Left kidney (tissue), 2 donors: Measurements from ENCODE around the gene VEGFD. TPM values are rescaled to one million over a fixed set of nuclear protein-coding genes. Genes with fewer than 3 reads are reported as not detected.
A peak's percentile ranks its signal among the peaks of the same experiment; 100 is the strongest.

Source experiments
- DNase-seq: peaks from one replicate; pipeline ENCODE4 v3.0.0-alpha.2; 2013
- polyA plus RNA-seq: library from polyadenylated mRNA; unstranded; fragments of 120-200 nt; gene quantifications from one replicate; pipeline ENCODE4 v1.2.1, GENCODE V29; 2013; ENCODE audit not compliant: insufficient read length

The VEGFD gene
- polyA plus RNA-seq, 1 donor, result 0.55 TPM

- DNase-seq, result no peak
Measured at GRCh38 chrX:15359701-15360100, 24.5 kb downstream of the VEGFD start.

GRCh38 chrX:15358533-15358932, 25.7 kb downstream of the VEGFD start:
- no peak for DNase-seq

- no peak for DNase-seq
Measured at GRCh38 chrX:15356444-15356843, 27.8 kb downstream of the VEGFD start.

GRCh38 chrX:15350329-15350996, 33.8 kb downstream of the VEGFD start:
- no peak for DNase-seq

- peak; percentile 70 for DNase-seq
Measured at GRCh38 chrX:15349046-15349445, 35.2 kb downstream of the VEGFD start.

- DNase-seq, result no peak
Measured at GRCh38 chrX:15345976-15346375, 38.2 kb downstream of the VEGFD start.

GRCh38 chrX:15344106-15344505, 40.1 kb downstream of the VEGFD start:
- no peak for DNase-seq

DNA sequence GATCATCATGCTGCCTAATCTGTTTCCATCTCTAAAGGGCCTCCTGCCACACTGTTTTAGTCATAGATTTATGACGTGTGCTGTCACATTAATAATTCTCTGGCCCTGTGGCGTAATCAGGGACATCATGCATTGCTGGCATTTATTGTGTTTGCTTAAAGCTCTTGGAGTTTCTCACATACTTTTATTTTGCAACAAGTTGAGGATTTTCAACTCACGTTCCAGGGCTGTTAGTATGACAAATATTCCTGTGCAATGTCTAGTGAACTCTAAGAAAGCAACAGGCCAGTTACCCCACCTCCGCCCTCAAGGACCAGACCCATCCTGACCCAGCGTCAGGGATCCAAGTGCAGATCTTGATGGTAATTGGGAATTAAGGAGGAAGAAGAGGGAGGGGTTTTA, 41.1 kb downstream of the VEGFD start:
- no peak for DNase-seq

GRCh38 chrX:15340867-15341266, 43.3 kb downstream of the VEGFD start:
- no peak for DNase-seq

DNA sequence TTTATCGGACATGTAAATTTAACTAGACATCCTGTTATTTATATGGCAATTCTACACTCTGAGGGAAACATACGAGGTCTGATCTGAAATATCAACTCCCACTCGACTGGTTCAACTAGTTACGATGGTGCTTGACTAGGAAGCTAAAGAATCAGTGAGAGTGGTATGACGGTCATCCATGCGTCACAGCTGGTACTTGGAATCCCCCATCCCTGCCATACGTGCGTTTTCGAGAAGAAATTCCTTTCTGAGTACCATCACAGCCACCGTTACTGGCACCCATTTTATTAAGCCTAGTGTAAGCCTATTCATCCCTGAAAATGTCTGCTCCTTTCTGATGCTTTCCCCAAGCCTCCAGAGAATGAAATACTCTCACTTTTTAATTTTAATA, 48.2 kb downstream of the VEGFD start:
- DNase-seq, result peak; percentile 28

DNA sequence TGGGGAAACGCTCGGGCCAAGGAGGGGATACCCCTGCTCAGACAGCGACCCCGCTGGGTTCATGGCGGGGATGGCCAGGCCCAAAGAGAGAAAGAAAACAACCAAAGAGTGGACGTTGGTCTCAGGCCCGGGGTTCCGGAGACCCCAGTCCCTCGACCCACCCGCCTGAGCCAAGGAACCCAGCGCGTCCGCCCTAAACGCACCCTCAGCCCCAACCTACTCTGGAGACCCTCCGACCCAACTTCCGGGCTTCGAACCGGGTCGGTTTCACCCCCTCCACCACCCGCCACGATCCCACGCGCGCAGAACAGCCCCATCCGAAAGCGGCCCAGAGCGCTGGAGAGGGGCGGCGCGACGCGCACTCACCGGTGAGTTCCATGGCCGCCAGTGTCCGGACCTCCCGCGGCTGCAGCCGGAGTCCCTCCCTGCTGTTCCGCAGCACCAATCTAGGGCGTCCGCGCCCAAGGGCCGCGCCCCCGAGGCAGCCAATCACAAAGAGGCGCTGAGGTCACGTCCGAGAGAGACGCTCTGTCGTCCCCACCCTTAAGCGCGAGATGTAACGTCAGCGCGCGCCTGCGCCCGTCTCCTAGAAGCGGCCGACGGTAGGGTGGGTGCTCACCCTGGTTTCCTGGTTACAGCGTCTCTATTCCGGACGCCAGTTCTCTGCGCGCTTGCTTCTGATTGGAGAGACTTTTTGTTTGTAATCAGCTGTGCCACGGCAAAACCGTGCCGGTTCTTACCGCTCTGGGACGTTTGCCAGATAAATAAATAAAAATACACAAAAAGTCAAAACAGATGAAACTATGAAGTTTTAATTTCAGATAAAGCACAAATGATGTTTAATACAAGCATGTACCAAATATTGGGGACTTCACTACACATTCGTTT, 48.8 kb downstream of the VEGFD start, which contains the start of gene PIGA:
TSS of gene PIGA (minus strand) at position 389 of the 888 bp plus-strand sequence. CDS start 3,593 bp downstream, outside the sequence.
- peak; percentile 93 for DNase-seq

DNA sequence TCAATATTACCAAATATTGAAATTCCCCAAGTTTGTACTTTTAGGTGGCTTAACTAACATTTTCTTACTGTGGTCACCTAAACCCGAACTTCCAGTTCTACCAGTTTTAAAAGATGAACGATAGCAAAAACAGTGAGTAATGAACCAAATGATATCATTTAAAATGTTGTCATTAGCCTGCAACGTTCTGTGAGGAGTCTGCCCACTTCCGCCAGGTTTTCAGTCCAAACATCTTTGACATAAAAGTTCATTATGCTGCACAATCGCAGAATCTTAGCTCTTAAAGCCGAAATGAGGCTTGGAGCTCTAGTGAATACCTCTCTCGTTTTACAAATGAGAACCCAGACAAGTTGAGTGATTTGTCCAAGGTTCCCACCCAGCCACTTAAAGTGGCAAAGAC, 49.7 kb downstream of the VEGFD start:
- no peak for DNase-seq

- no peak for DNase-seq
Measured at GRCh38 chrX:15328821-15329220, 55.4 kb downstream of the VEGFD start.

- no peak for DNase-seq
Measured at GRCh38 chrX:15328131-15328530, 56.1 kb downstream of the VEGFD start.

- no peak for DNase-seq
Measured at GRCh38 chrX:15322472-15322871, 61.7 kb downstream of the VEGFD start.

- DNase-seq, result no peak
Measured at GRCh38 chrX:15322072-15322471, 62.1 kb downstream of the VEGFD start.

GRCh38 chrX:15321447-15321846, 62.8 kb downstream of the VEGFD start:
- no peak for DNase-seq

- no peak for DNase-seq
Measured at GRCh38 chrX:15320297-15320696, 63.9 kb downstream of the VEGFD start.

DNA sequence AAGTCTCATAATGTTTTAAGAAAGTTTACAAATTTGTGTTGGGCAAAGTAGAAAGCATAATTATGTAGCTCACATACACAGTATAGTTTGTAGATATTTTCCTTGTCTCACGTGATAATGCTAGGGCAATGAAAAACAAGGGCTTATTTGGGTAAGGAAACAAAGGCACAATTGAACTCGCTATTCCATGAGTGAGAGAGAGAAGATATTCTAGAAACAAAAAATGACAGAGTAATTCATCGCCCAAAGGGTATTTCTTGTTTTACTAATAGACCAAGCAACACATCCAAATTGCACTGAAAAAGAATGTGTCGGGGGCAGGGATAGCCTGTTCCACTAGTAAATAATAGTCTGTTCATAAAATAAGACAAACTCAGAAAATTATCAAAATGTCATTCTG, 65.1 kb downstream of the VEGFD start:
- no peak for DNase-seq

GRCh38 chrX:15315509-15315908, 68.7 kb downstream of the VEGFD start, which contains the start of gene ASB11:
ASB11 (minus strand) TSS chrX:15315640; CDS start chrX:15315605, 35 bp downstream.
- DNase-seq, result no peak

DNA sequence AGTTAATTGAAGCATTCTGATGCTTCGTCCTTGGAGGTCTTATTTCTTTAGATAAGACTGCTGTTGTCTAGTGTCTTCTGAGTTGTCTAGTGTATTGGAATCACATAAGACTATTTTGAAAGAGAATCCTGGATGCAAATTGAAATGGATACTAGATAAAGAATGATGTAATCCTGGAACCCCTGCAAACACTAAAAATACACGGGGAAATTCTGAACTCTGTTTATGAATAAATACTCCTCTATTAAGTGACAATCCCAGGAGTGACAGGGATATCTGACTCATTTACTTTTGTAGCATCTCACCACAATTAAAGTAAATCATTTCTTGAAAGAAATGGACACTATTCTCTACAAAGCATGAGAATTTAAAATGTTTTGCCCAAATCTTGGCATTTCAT, 69.7 kb downstream of the VEGFD start:
- no peak for DNase-seq

- DNase-seq, result no peak
Measured at GRCh38 chrX:15311119-15311518, 73.1 kb downstream of the VEGFD start.

DNA sequence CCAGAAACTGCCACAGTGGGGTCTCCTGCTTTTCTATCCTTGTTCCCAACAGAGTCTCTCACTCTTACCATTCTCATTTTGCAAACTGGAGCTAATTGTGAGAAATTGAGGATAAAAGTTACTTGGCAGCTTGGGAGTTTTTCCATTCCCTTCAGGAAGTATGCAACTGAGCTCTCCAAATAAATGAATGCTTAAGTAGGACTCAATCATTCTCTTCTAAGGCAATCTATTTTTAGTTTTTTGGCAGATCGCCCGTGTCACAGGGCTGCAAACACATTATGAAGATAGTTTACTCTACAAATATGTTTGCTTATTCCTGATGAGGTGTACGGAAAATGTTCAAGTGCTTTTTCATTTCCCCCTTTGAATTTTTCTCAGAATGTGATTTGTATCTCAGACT, 74.1 kb downstream of the VEGFD start:
- peak; percentile 40 for DNase-seq
